ENCODE measurements around the gene GAREM1.

GAREM1 gene

GRCh38 chr18:32425466-32425865 lies 45.2 kb downstream of the GAREM1 start:
- DNase-seq (ENCODE audit: low read depth, low spot score), result peak; percentile 86

- peak; percentile 35 for DNase-seq (ENCODE audit: low read depth, low spot score)
Measured at GRCh38 chr18:32424696-32425095, 46.0 kb downstream of the GAREM1 start.

GRCh38 chr18:32422978-32423740 lies 47.5 kb downstream of the GAREM1 start:
- no peak for DNase-seq (ENCODE audit: low read depth, low spot score)

- DNase-seq (ENCODE audit: low read depth, low spot score), result peak; percentile 25
Measured at GRCh38 chr18:32422201-32422600, 48.5 kb downstream of the GAREM1 start.

GRCh38 chr18:32420084-32420750 lies 50.5 kb downstream of the GAREM1 start:
- no peak for DNase-seq (ENCODE audit: low read depth, low spot score)

GRCh38 chr18:32418148-32418547 lies 52.5 kb downstream of the GAREM1 start:
- no peak for DNase-seq (ENCODE audit: low read depth, low spot score)

GRCh38 chr18:32405588-32405987 lies 65.1 kb downstream of the GAREM1 start:
- no peak for DNase-seq (ENCODE audit: low read depth, low spot score)

GRCh38 chr18:32401621-32402020 lies 69.1 kb downstream of the GAREM1 start:
- DNase-seq (ENCODE audit: low read depth, low spot score), result no peak

GRCh38 chr18:32393407-32393806 lies 77.3 kb downstream of the GAREM1 start:
- no peak for DNase-seq (ENCODE audit: low read depth, low spot score)

- no peak for DNase-seq (ENCODE audit: low read depth, low spot score)
Measured at GRCh38 chr18:32391126-32391525, 79.6 kb downstream of the GAREM1 start.

GRCh38 chr18:32389858-32390257 lies 80.8 kb downstream of the GAREM1 start:
- DNase-seq (ENCODE audit: low read depth, low spot score), result peak; percentile 20

GRCh38 chr18:32389191-32389590 lies 81.5 kb downstream of the GAREM1 start:
- no peak for DNase-seq (ENCODE audit: low read depth, low spot score)

GRCh38 chr18:32386471-32386870 lies 84.2 kb downstream of the GAREM1 start:
- no peak for DNase-seq (ENCODE audit: low read depth, low spot score)

- peak; percentile 84 for DNase-seq (ENCODE audit: low read depth, low spot score)
Measured at GRCh38 chr18:32383050-32383819, 87.4 kb downstream of the GAREM1 start.

GRCh38 chr18:32381761-32382160 lies 88.9 kb downstream of the GAREM1 start:
- DNase-seq (ENCODE audit: low read depth, low spot score), result no peak

GRCh38 chr18:32380559-32380958 lies 90.1 kb downstream of the GAREM1 start:
- DNase-seq (ENCODE audit: low read depth, low spot score), result no peak

GRCh38 chr18:32379891-32380290 lies 90.8 kb downstream of the GAREM1 start:
- no peak for DNase-seq (ENCODE audit: low read depth, low spot score)

- DNase-seq (ENCODE audit: low read depth, low spot score), result peak; percentile 36
Measured at GRCh38 chr18:32378705-32379104, 92.0 kb downstream of the GAREM1 start.

GRCh38 chr18:32373995-32374394 lies 96.7 kb downstream of the GAREM1 start:
- DNase-seq (ENCODE audit: low read depth, low spot score), result peak; percentile 70

GRCh38 chr18:32373505-32373904 lies 97.2 kb downstream of the GAREM1 start:
- DNase-seq (ENCODE audit: low read depth, low spot score), result no peak

GRCh38 chr18:32372381-32373061 lies 98.2 kb downstream of the GAREM1 start:
- DNase-seq (ENCODE audit: low read depth, low spot score), result no peak

- no peak for DNase-seq (ENCODE audit: low read depth, low spot score)
Measured at GRCh38 chr18:32372047-32372380, 98.7 kb downstream of the GAREM1 start.
